GM12878 (cell line): ENCODE measurements around the gene IFT122. TPM values are rescaled to one million over a fixed set of nuclear protein-coding genes. Genes with fewer than 3 reads are reported as not detected.

Experiments
- ATAC-seq: fragments of 200-7000 bp; cut with Tn5 transposase; 3 replicates; pipeline ENCODE4 v1.9.1; 2020; ENCODE audit warnings: mild to moderate bottlenecking, moderate library complexity
- BruUV-seq: library from RNA; stranded (reverse); fragments of 400-500 nt; replicated peaks from 2 replicates; lab custom pipeline; 2021; lab: Mats Ljungman, UMichigan
- CTCF ChIA-PET: fragments of 300-600 bp; sonication (Branson Sonifier 250); formaldehyde crosslinking; extraction: SDS; loops from one replicate; lab custom pipeline; 2021; ENCODE audit warnings: inconsistent platforms; lab: Yijun Ruan, JAX
- POLR2A ChIA-PET: fragments of 350-600 bp; formaldehyde crosslinking; extraction: SDS; loops from one replicate; lab custom pipeline; 2021; ENCODE audit warnings: inconsistent platforms; lab: Charles Lee
- RAD21 ChIA-PET: fragments of 300-600 bp; sonication (Branson Sonifier 250); formaldehyde crosslinking; loops from one replicate; lab custom pipeline; 2023; ENCODE audit warnings: antibody characterized with exemption; ENCODE audit not compliant: unreplicated experiment; lab: Charles Lee
- SMC1A ChIA-PET: fragments of 300-600 bp; sonication (Branson Sonifier 250); formaldehyde crosslinking; loops from one replicate; lab custom pipeline; 2023; ENCODE audit not compliant: unreplicated experiment, uncharacterized antibody; lab: Charles Lee
- DNase-seq: peaks from one replicate; pipeline ENCODE4 v3.0.0-alpha.2; 2011; ENCODE audit warnings: low read depth, low spot score
- FAIRE-seq: peaks from 3 replicates; lab custom pipeline; 2011; peaks lifted over from hg19 to GRCh38; lab: Jason Lieb, UNC
- H2AFZ ChIP-seq: 2 replicates; pipeline ENCODE4 v1.6.0; 2011; ENCODE audit warnings: low read depth, low read length, control low read depth; ENCODE audit not compliant: control insufficient read depth
- H3K27ac ChIP-seq: 2 replicates; pipeline ENCODE4 v1.5.1; 2011; ENCODE audit warnings: control low read depth; ENCODE audit not compliant: control insufficient read depth, insufficient read depth
- H3K27me3 ChIP-seq, 2 experiments: replicated peaks in 1 of 2; 2 replicates each; pipeline versions ENCODE4 v1.6.0 to v1.6.1; 2011; ENCODE audit warnings: low read length in 1 of 2; ENCODE audit not compliant: control insufficient read depth in 2 of 2, insufficient read depth in 2 of 2
- H3K36me3 ChIP-seq, 2 experiments: 2 replicates each; pipeline ENCODE4 v1.5.1; 2011; ENCODE audit warnings: low read length in 1 of 2; ENCODE audit not compliant: control insufficient read depth in 2 of 2, insufficient read depth in 2 of 2
- H3K4me1 ChIP-seq: 2 replicates; pipeline ENCODE4 v1.6.1; 2011; ENCODE audit warnings: mild to moderate bottlenecking, low read length, moderate library complexity, mixed read lengths; ENCODE audit not compliant: control insufficient read depth, insufficient read depth
- H3K4me2 ChIP-seq: 2 replicates; pipeline ENCODE4 v1.6.0; 2011; ENCODE audit warnings: control low read depth; ENCODE audit not compliant: control insufficient read depth, insufficient read depth
- H3K4me3 ChIP-seq: fragments of 200-600 bp; sonication (generic); 2 replicates; pipeline ENCODE4 v1.5.1; 2016
- H3K79me2 ChIP-seq: 2 replicates; pipeline ENCODE4 v1.6.0; 2011; ENCODE audit warnings: low read length; ENCODE audit not compliant: control insufficient read depth, insufficient read depth
- H3K9ac ChIP-seq: 2 replicates; pipeline ENCODE4 v1.8.0; 2011; ENCODE audit warnings: low read length, control low read depth, mixed read lengths; ENCODE audit not compliant: control insufficient read depth, insufficient read depth
- H3K9me3 ChIP-seq: replicated peaks from 3 replicates; pipeline ENCODE4 v1.5.1; 2011; ENCODE audit warnings: mild to moderate bottlenecking, low read length; ENCODE audit not compliant: control insufficient read depth, insufficient read depth
- H4K20me1 ChIP-seq: 2 replicates; pipeline ENCODE4 v1.6.0; 2011; ENCODE audit not compliant: control insufficient read depth, insufficient read depth
- ATF2 ChIP-seq: IDR thresholded peaks from 2 replicates; pipeline ENCODE4 v1.6.1; 2012; ENCODE audit warnings: low read length, inconsistent platforms
- ATF3 ChIP-seq: IDR thresholded peaks from 2 replicates; pipeline ENCODE4 v1.6.1; 2011; ENCODE audit warnings: low read depth, mild to moderate bottlenecking, low read length, moderate library complexity, borderline replicate concordance; ENCODE audit errors: extremely low read depth
- BCL3 ChIP-seq: IDR thresholded peaks from 2 replicates; pipeline ENCODE4 v1.6.1; 2011; ENCODE audit warnings: borderline replicate concordance, low read depth, mild to moderate bottlenecking, moderate library complexity, low read length; ENCODE audit not compliant: insufficient read depth, poor library complexity, severe bottlenecking
- CEBPZ ChIP-seq: fragments of 150-350 bp; IDR thresholded peaks from 2 replicates; pipeline ENCODE4 v1.6.1; 2016; ENCODE audit warnings: low read depth, low read length
- ELK1 ChIP-seq: IDR thresholded peaks from 2 replicates; pipeline ENCODE4 v1.6.1; 2012; ENCODE audit warnings: low read depth, low read length, improper control_type of control experiment
- FOS ChIP-seq: IDR thresholded peaks from 3 replicates; pipeline ENCODE4 v1.6.1; 2011; ENCODE audit warnings: borderline replicate concordance; ENCODE audit not compliant: insufficient read length; ENCODE audit errors: extremely low read depth
- RAD21 ChIP-seq: IDR thresholded peaks from 2 replicates; pipeline ENCODE4 v1.6.1; 2011; ENCODE audit warnings: mild to moderate bottlenecking, low read depth, low read length, moderate library complexity; ENCODE audit not compliant: insufficient read depth
- ZNF217 ChIP-seq: fragments of 450-650 bp; IDR thresholded peaks from 2 replicates; pipeline ENCODE4 v1.6.1; 2017; ENCODE audit warnings: antibody characterized with exemption, mild to moderate bottlenecking
- WGBS: methylation state at CpG from one replicate; pipeline ENCODE4 v1.1.6; 2016; ENCODE audit warnings: low lambda C conversion rate; ENCODE audit not compliant: insufficient replicate concordance, insufficient coverage; ENCODE audit errors: missing lambda C conversion rate; 5-methylcytosine and 5-hydroxymethylcytosine counted together
- in situ Hi-C: fragments of 300-500 bp; cut with MboI; formaldehyde crosslinking; loops from 9 replicates; pipeline ENCODE4 v1.14.3; 2018; ENCODE audit warnings: mixed read lengths
- intact Hi-C: fragments of 100-400 bp; cut with micrococcal nuclease; formaldehyde crosslinking; loops from one replicate; pipeline ENCODE4 v1.14.2; 2022; ENCODE audit not compliant: unreplicated experiment
- polyA plus RNA-seq, 11 experiments: library from polyadenylated mRNA; depleted of rRNA in 4 of 11; unstranded in 6 of 11; stranded (reverse) in 5 of 11; fragments of >200 nt; fragmentation: Nextera tagmentation in 4 of 11; fragmentation: Illumina TruSeq in 1 of 11; extraction: Ambion mirVana in 4 of 11; extraction: Trizol in 1 of 11; gene quantifications; 1 replicate in 1 of 11; 2 replicates in 10 of 11; pipeline versions ENCODE4 v1.2.1 to v1.2.3, GENCODE V29; 2011 to 2016; ENCODE audit warnings: inconsistent platforms in 2 of 11, missing spikeins in 2 of 11, low read depth in 1 of 11
- total RNA-seq, 4 experiments: library from RNA; depleted of rRNA in 3 of 4; stranded (reverse); fragments of >200 nt in 3 of 4; fragmentation: Illumina TruSeq in 1 of 4; extraction: Trizol in 1 of 4; gene quantifications; 2 replicates each; pipeline versions ENCODE4 v1.2.1 to v1.2.3, GENCODE V29; 2013 to 2021

The IFT122 gene
- total and polyA plus RNA-seq, 10 of the 15 experiments (the other 5 are each of a cell fraction or from before 2014, with no cell fraction given): 1.8 to 19.2 (median 8.4) TPM

GRCh38 chr3:129461461-129462146 lies 21.6 kb downstream of the IFT122 start:
- no peak for DNase-seq
- no peaks in the 10 kb centered on the region for H3K79me2 ChIP-seq
- ATAC-seq: peak; percentile 26; the same call in 2 of the 3 replicates
- ChIA-PET CTCF (interaction anchor here (0.6 to 1.4 kb wide), 3 partner anchors 12 to 62 kb away, joined by 3 to 5 read pairs (median 4); no protein-coding TSS in a partner anchor), RAD21 (interaction anchor here (0.9 kb wide), 1 partner anchor 491 kb away, joined by 3 read pairs; no protein-coding TSS in a partner anchor), SMC1A (interaction anchor here (0.7 to 1.2 kb wide), 3 partner anchors 11 to 13 kb away, joined by 3 read pairs; no protein-coding TSS in a partner anchor), POLR2A (no interaction called here)
- H3K9ac ChIP-seq: no peak overlapping the region
- peaks cover 12% of the 10 kb centered on the region for H3K4me1 ChIP-seq
- no peak overlapping the region for H3K27ac ChIP-seq
- no peaks in the 10 kb centered on the region for H4K20me1 ChIP-seq
- TF ChIP-seq ELK1 (no peak), ATF2 (no peak), ATF3 (no peak), CEBPZ (no peak), ZNF217 (no peak), BCL3 (no peak), RAD21 (no peak), FOS (no peak)
- H2AFZ ChIP-seq: no peak overlapping the region
- H3K36me3 ChIP-seq: no peaks in the 10 kb centered on the region; a peak in 1 of 4 replicates
- no peaks in the 10 kb centered on the region for H3K27me3 ChIP-seq
- no peaks in the 10 kb centered on the region for H3K9me3 ChIP-seq
- FAIRE-seq: no peak
- WGBS: 69% methylated on average over 6 of the region's 6 CpGs
- in situ Hi-C loops (no loop called here), intact Hi-C loops (no loop called here)
- H3K4me2 ChIP-seq: no peak overlapping the region
- no peak overlapping the region for H3K4me3 ChIP-seq
- BruUV-seq: no TSS peak
